Effector memory CD4-positive, alpha-beta T cell (primary cell): ENCODE data around the gene ECI1.

ENCODE experiments used
- DNase-seq, 3 donors: peaks; one replicate each; pipeline ENCODE4 v3.0.0-alpha.2; 2020
- H3K27ac ChIP-seq: 2 replicates; pipeline ENCODE4 v1.7.0; 2013; ENCODE audit warnings: mild to moderate bottlenecking, low read length, moderate library complexity; ENCODE audit not compliant: insufficient read depth, poor library complexity, severe bottlenecking
- H3K27me3 ChIP-seq: replicated peaks from 2 replicates; pipeline ENCODE4 v1.7.0; 2013; ENCODE audit warnings: mild to moderate bottlenecking, low read length; ENCODE audit not compliant: insufficient read depth, control insufficient read depth, poor library complexity, severe bottlenecking
- H3K36me3 ChIP-seq: 2 replicates; pipeline ENCODE4 v1.7.0; 2013; ENCODE audit warnings: mild to moderate bottlenecking, low read length, moderate library complexity; ENCODE audit not compliant: control insufficient read depth, insufficient read depth
- H3K4me1 ChIP-seq: 2 replicates; pipeline ENCODE4 v1.7.0; 2013; ENCODE audit warnings: low read length, mild to moderate bottlenecking; ENCODE audit not compliant: control insufficient read depth, insufficient read depth, poor library complexity, severe bottlenecking
- H3K4me3 ChIP-seq: 2 replicates; pipeline ENCODE4 v1.7.0; 2013; ENCODE audit warnings: low read length, low read depth, mild to moderate bottlenecking; ENCODE audit not compliant: insufficient read depth, poor library complexity, severe bottlenecking
- H3K9me3 ChIP-seq: 2 replicates; pipeline ENCODE4 v1.7.0; 2013; ENCODE audit warnings: mild to moderate bottlenecking, low read length, moderate library complexity; ENCODE audit not compliant: control insufficient read depth

The ECI1 gene

GRCh38 chr16:2280461-2280860, 29.1 kb upstream of the ECI1 start:
- no peak overlapping the region for H3K4me3 ChIP-seq
- no peaks in the 10 kb centered on the region for H3K36me3 ChIP-seq
- no peaks in the 10 kb centered on the region for H3K4me1 ChIP-seq
- H3K27me3 ChIP-seq, result no peaks in the 10 kb centered on the region
- no peak for DNase-seq
- H3K27ac ChIP-seq, result no peak overlapping the region
- H3K9me3 ChIP-seq, result no peaks in the 10 kb centered on the region

GRCh38 chr16:2278956-2279800, 27.8 kb upstream of the ECI1 start:
- Histone ChIP-seq H3K9me3 (no peaks in the 10 kb centered on the region), H3K4me1 (no peaks in the 10 kb centered on the region), H3K4me3 (no peak overlapping the region), H3K27me3 (no peaks in the 10 kb centered on the region), H3K27ac (no peak overlapping the region), H3K36me3 (no peaks in the 10 kb centered on the region)
- no peak for DNase-seq

- DNase-seq, result no peak
- no peaks in the 10 kb centered on the region for H3K27me3 ChIP-seq
- no peaks in the 10 kb centered on the region for H3K4me1 ChIP-seq
- H3K9me3 ChIP-seq, result no peaks in the 10 kb centered on the region
- H3K36me3 ChIP-seq, result no peaks in the 10 kb centered on the region
- H3K27ac ChIP-seq, result no peak overlapping the region
- H3K4me3 ChIP-seq, result no peak overlapping the region
Observed at GRCh38 chr16:2278272-2278608, 26.9 kb upstream of the ECI1 start.

- H3K36me3 ChIP-seq, result no peaks in the 10 kb centered on the region
- H3K4me3 ChIP-seq, result no peak overlapping the region
- no peaks in the 10 kb centered on the region for H3K27me3 ChIP-seq
- no peak for DNase-seq
- H3K27ac ChIP-seq, result no peak overlapping the region
- no peaks in the 10 kb centered on the region for H3K4me1 ChIP-seq
- no peaks in the 10 kb centered on the region for H3K9me3 ChIP-seq
Observed at GRCh38 chr16:2277466-2278271, 26.3 kb upstream of the ECI1 start.

- Histone ChIP-seq H3K9me3 (no peaks in the 10 kb centered on the region), H3K4me3 (no peak overlapping the region), H3K36me3 (no peaks in the 10 kb centered on the region), H3K27me3 (no peaks in the 10 kb centered on the region), H3K27ac (no peak overlapping the region), H3K4me1 (no peaks in the 10 kb centered on the region)
- no peak for DNase-seq
Observed at GRCh38 chr16:2276368-2277195, 25.2 kb upstream of the ECI1 start.

- Histone ChIP-seq H3K36me3 (no peaks in the 10 kb centered on the region), H3K4me3 (no peak overlapping the region)
- no peak for DNase-seq
Observed at GRCh38 chr16:2275476-2276367, 24.3 kb upstream of the ECI1 start.

GRCh38 chr16:2273931-2274330, 22.5 kb upstream of the ECI1 start:
- no peaks in the 10 kb centered on the region for H3K36me3 ChIP-seq
- H3K27ac ChIP-seq, result no peak overlapping the region
- no peaks in the 10 kb centered on the region for H3K9me3 ChIP-seq
- DNase-seq, result no peak
- no peaks in the 10 kb centered on the region for H3K27me3 ChIP-seq
- no peak overlapping the region for H3K4me3 ChIP-seq
- peaks cover 8% of the 10 kb centered on the region for H3K4me1 ChIP-seq

More at GRCh38 chr16:2275476-2276367, 24.3 kb upstream of the ECI1 start:
- H3K27me3 ChIP-seq, result no peaks in the 10 kb centered on the region
- no peak overlapping the region for H3K27ac ChIP-seq
- no peaks in the 10 kb centered on the region for H3K9me3 ChIP-seq
- H3K4me1 ChIP-seq, result no peaks in the 10 kb centered on the region

- DNase-seq, result no peak
- Histone ChIP-seq H3K4me1 (peaks cover 11% of the 10 kb centered on the region), H3K27ac (no peak overlapping the region), H3K4me3 (no peak overlapping the region), H3K27me3 (no peaks in the 10 kb centered on the region), H3K36me3 (no peaks in the 10 kb centered on the region), H3K9me3 (no peaks in the 10 kb centered on the region)
Observed at GRCh38 chr16:2273484-2273883, 22.1 kb upstream of the ECI1 start.

- H3K27me3 ChIP-seq, result no peaks in the 10 kb centered on the region
- DNase-seq, result no peak
- no peak overlapping the region for H3K27ac ChIP-seq
- no peaks in the 10 kb centered on the region for H3K36me3 ChIP-seq
- H3K4me1 ChIP-seq, result peaks cover 11% of the 10 kb centered on the region
- H3K4me3 ChIP-seq, result no peak overlapping the region
- H3K9me3 ChIP-seq, result no peaks in the 10 kb centered on the region
Observed at GRCh38 chr16:2271848-2272461, 20.6 kb upstream of the ECI1 start.
